Head of caudate nucleus (tissue), 42 donors: ENCODE results near the gene TRNAU1AP.
"Not testable (repeated sequence)": the region's sequence is repeated elsewhere in the genome, so short reads cannot be mapped to it uniquely, and the experiment has no call there.

Source experiments
- DNase-seq, 42 donors: peaks; one replicate each; pipeline versions ENCODE4 v3.0.0 to v3.0.0-alpha.2; 2020 to 2021; ENCODE audit warnings: mixed read lengths in 7 of 42
- intact Hi-C: fragments of 100-400 bp; cut with DNase I; formaldehyde crosslinking; loops from one replicate; pipeline ENCODE4 v1.15.0; 2022

Gene TRNAU1AP

DNA sequence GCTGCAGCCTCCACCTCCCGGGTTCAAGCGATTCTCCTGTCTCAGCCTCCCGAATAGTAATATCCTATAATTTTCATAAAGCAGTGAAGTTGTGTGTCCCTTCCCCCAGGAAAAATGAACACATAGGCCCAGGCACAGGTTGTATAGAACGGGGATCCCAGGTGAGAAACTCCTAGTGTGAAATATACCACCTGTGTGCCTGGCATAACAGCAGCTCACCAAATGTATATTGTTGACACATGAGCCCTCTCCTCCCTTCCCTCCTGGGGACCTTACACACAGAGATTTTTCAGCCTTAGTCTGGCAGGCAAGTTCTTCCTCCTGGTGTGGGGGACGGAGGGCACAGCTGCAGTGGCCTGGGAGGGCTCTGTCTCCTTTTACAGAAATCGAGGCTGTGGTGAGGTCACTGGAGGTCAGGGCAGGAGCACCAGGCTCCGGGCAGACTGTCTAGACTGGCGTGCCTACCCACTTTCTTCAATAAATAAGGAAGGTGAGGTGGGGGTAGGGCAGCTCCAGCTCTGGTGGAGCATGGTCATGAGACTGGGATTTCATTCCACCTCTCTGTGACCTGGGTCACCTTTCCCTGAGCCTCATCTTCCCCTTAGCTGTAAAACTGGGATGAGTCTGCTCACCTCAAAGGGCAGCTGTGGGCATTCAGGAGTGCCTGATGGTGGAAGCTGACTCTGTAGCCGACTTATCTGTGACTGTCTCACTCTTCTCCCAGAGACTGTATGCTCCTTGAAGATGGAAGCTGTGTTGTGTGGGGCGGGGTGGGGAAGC lies 32.7 kb upstream of the TRNAU1AP start:
- intact Hi-C loops: loop anchor here (5.0 kb wide), 2 partner anchors 32 to 62 kb away; partner anchors contain the start of gene TRNAU1AP
- no peak for DNase-seq

DNA sequence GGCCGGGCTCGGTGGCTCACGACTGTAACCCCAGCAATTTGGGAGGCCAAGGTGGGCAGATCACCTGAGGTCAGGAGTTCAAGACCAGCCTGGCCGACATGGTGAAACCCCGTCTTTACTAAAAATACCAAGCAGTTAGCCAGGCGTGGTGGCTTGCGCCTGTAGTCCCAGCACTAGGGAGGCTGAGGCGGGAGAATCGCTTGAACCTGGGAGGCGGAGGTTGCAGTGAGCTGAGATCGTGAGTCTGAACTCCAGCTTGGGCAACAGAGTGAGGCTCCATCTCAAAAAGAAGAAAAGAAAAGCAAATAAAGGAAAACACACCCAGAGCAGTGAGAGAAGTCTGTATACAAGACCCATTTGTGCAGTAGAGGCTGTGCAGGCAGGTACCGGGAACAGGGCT lies 32.1 kb upstream of the TRNAU1AP start:
- DNase-seq, intact Hi-C loops: not testable (repeated sequence)

DNA sequence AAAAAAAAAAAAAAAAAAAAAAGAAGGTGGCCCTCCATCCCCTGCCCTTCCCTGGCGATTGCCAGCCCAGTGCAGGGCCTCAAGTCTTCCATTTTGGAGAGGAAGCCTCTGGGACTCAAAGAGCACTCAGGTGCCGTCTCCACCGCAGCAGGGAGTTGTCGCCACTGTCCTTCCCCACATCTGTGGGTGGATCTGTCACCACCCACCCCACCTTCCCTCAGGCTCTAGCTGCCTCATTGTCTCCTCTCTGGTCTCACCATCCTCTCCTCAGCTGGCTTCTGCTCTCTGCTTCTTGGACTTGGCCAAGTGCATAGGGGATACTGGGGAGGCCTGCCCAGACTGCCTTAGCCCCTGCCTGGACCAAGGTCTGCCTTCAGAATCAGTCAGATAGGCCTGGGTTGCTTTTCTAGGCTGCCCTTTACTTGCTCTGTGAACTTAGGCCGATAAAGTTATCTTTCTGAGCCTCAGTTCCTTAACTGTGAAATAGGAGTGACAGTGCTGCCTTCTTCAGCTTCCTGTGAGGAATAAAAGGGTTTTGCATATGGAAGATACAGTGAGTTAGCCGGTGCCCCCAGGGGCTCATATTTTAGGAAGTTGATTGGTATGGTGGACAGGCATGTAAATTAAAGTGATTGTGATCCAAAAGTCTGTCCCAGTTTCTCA lies 31.3 kb upstream of the TRNAU1AP start:
- intact Hi-C loops: no loop called here
- DNase-seq: no peak

DNA sequence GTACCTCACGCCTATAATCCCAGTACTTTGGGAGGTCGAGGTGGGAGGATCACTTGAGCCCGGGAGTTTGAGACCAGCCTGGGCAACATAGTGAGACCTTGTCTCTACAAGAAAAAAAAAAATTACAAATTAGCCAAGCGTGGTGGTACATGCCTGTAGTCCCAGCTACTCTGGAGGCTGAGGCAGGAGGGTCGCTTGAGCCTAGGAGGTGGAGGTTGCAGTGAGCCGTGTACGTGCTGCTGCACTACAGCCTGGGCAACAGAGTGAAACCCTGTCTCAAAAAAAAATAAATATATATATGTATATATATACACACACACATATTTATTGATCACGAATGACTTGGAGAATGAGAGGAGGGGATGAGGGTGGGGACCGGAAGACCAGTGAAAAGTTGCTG lies 30.3 kb upstream of the TRNAU1AP start:
- DNase-seq, intact Hi-C loops: not testable (repeated sequence)

DNA sequence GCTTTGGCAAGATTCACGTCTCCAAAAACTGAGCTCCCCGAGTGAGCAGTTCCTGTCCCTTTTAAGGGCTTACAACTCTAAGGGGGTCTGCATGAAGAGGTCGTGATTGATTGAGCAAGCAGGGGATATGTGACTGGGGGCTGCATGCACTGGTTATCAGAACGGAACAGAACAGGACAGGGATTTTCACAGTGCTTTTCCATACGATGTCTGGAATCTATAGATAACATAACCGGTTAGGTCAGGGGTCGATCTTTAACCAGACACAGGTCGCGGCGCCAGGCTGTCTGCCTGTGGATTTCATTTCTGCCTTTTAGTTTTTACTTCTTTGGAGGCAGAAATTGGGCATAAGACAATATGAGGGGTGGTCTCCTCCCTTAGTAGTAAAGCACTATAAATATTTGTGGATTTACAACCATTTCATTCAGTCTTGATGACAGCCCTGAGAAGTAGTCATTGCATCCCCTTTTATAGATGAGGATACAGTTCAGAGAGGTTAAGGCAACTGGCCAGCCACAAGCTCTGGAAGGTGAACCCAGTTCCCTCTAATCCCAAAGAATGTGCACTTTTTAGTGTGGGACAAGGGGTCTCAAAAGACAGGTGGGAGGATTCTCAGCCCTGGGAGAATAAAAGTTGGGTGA lies 27.8 kb upstream of the TRNAU1AP start:
- DNase-seq, intact Hi-C loops: not testable (repeated sequence)

DNA sequence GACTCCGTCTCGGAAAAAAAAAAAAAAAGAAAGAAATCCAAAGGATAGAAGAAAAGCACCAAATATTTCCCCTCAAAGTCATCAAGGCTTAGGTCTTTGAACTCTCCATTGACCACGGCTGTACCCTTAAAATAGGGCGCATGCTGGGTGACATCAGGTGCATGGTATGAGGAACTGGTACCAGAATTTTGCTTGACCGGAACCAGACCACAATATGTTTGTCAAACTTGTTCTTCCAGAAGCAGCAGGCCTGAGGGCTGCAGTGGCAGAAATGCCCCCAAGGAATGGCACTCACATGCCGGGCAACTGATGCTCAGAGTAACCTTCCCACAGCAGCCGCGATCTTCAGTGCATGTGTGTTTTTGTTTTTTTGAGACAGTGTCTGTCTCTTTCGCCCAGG lies 26.0 kb upstream of the TRNAU1AP start:
- DNase-seq: no peak
- intact Hi-C loops: no loop called here

DNA sequence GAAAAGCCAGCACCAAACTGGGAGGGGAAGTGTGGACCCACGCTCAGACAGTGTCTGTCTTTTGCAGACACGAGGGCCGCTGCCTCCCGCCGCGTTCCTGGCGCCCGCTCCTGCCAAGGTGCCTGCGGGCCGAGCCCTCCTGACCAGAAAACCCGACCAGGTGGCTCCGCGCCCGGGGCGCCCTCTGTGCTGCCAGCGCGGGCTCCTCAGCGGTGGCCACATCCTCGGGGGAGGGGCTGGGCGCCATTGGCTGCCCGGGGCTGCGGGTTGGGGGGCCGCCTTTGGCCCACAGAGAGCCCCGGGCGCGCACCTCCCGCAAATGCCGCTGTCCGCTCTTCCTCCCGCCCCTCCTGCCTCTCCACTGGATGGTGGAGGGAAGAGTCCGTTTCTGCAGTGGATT lies 22.4 kb upstream of the TRNAU1AP start:
- DNase-seq: no peak
- intact Hi-C loops: no loop called here

DNA sequence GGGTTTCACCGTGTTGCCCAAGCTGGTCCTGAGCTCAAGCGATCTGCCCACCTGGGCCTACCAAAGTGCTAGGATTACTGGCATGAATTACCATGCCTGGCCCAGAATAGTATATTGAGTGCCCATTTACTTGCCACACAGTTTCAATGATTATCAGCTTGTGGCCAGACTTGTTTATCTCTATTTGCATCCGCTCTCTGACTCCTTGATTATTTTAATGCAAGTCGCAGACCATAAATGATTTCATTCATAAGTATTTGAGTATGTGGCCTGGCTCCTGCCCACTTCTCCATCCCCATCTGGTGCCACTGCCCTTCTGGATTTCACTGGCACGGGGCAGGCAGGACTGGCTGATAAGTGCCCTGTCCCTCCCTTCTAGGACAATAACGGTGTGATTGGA lies 18.2 kb upstream of the TRNAU1AP start:
- intact Hi-C loops: no loop called here

DNA sequence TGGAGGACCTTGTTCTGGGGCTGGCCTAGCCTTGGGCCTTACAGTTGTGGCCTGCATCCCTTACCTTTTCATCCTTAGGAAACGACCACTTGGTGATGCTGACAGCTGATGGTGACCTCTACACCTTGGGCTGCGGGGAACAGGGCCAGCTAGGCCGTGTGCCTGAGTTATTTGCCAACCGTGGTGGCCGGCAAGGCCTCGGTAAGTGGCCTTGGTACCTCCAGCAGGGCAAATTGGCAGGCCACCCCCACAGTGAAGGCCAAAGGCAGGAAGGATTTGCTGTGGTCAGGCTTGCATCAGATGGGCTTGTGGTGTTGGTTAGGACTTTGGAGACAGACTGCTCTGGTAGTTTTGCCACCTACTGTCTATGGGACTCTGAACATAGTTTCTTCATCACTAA lies 17.7 kb upstream of the TRNAU1AP start:
- intact Hi-C loops: no loop called here
- DNase-seq: no peak

More for the DNA sequence above, 18.2 kb upstream of the TRNAU1AP start:
- no peak for DNase-seq

DNA sequence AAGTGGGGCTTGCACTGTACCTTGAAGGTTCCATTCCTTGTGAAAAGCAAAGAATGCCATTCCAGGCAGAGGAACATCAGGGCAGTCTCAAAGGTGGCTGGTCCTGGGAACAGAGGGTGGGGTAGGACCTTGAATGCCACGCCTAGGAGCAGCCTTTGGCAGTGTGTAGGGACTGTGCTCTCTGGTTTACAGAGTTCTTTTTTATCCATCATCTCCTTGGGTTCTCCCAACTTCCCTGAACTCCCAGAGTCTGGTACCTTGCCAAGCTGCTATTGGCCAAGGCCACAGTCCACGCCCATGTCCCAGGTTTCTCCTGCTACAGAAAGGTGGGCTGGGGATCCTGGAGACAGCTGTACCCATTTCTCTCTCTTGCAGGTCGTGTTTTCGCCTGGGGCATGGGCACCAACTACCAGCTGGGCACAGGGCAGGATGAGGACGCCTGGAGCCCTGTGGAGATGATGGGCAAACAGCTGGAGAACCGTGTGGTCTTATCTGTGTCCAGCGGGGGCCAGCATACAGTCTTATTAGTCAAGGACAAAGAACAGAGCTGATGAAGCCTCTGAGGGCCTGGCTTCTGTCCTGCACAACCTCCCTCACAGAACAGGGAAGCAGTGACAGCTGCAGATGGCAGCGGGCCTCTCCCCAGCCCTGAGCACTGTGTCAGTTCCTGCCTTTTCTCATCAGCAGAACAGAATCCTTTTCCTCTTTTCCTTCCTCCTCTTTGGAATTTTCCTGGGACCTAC lies 15.3 kb upstream of the TRNAU1AP start:
- intact Hi-C loops: no loop called here
- peak in 27 of 42 donors; percentile 15 to 67 (median 40) for DNase-seq

DNA sequence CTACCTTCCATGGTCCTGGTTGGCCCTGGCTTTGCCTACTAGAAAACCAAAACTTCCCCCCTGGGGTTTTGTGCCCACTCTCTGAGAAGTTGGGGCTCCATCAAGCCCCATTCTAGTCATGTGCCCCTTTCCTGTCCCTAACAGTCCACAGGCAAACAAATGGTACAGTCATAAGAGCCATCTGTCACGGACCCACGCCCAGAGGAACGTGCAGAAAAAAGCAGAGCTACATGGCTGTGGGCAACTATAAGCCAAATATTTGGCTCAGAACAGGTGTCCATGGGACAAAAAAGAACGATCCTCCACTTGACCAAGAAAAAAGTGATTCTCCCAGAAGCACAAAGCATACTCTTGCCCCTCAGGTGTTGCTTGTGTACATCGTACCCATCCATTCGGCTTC lies 14.6 kb upstream of the TRNAU1AP start:
- intact Hi-C loops: no loop called here

DNA sequence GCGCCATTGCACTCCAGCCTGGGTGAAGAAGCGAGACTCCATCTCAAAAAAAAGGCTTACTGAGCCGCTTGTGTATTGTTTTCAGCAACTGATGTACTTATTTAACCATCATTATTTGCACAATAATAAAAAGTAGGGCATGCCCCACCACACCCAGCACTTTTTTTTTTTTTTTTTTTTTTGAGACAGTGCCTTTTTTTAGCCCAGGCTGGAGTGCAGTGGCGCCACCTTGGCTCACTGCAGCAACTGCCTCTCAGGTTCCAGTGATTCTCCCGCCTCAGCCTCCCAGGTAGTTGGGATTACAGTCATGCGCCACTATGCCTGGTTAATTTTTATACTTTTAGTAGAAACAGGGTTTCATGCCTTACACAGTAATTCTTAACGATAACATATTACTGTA lies 12.2 kb upstream of the TRNAU1AP start:
- intact Hi-C loops: no loop called here
- no peak for DNase-seq

More for the DNA sequence above, 14.6 kb upstream of the TRNAU1AP start:
- DNase-seq: no peak

DNA sequence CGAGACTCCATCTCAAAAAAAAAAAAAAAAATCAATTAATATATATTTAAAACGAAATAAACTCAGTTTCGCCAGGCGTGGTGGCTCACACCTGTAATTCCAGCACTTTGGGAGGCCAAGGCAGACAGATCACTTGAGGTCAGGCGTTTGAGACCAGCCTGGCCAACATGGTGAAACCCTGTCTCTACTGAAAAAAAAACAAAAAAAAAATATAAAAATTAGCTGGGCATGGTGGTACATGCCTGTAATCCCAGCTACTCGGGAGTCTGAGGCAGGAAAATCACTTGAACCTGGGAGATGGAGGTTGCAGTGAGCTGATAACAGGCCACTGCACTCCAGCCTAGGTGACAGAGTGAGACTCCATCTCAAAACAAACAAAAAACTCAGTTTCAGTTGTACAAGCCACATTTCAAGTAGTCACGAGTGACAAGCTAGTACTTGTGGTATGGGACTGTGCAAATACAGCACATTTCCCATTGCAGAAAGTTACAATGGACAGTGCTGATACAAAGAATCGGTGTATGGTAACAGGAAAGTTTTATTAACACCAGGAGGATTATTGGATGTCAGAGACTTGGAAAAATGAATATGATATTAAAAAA lies 11.4 kb upstream of the TRNAU1AP start:
- intact Hi-C loops: not testable (repeated sequence)

DNA sequence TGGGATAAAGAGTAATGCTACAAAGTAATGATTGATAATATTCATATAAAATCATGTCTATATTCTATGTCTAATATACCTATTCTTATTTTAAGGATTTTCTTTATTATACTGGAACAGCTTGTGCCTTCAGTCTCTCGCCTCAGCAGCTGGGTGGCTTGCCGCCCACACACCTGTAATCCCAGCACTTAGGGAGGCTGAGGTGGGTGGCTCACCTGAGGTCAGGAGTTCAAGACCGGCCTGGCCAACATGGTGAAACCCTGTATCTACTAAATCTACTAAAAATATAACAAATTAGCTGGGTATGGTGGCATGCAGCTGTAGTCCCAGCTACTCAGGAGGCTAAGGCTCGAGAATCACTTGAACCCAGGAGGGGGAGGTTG lies 7.6 kb upstream of the TRNAU1AP start:
- DNase-seq: peak in 18 of 42 donors; percentile 2 to 53 (median 20)
- intact Hi-C loops: no loop called here

More for the DNA sequence above, 11.4 kb upstream of the TRNAU1AP start:
- not testable (repeated sequence) for DNase-seq

DNA sequence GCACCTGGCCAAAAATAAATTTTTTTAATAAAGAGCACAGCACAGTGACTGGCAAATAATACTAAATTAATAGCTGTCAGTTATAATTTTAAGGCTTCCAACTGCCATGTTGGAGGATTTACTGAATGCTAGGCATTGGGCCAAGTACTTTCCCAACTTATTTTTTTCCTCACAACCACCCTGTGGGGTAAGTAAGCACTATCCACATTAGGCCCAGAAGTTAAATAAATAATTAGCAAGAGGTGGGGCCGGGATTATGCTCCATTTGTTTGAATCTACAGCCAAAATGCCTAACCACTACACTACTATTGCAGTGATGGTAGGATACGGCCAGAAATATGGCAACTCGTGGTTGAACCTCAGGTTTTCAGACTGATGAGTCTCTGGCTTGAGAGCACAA lies 4.6 kb upstream of the TRNAU1AP start:
- DNase-seq: no peak
- intact Hi-C loops: no loop called here

DNA sequence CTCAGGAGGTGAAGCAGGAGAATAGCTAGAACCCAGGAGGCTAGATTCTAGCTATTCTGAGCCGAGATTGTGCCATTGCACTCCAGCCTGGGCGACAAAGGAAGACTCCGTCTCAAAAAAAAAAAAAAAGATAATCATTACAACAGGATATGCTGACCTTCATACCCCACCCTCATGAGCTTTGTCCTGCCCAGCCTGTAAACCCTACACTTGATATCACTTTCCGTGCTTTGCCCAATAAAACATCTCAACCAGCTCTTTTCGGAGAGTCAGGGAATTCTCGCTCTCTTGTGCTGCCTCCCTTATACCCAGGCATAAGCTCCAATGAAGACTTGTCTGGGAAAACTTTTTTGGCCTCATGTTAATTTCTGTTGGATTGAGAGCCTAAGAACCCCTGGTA lies 1.5 kb upstream of the TRNAU1AP start:
- no peak for DNase-seq
- intact Hi-C loops: loop anchor here (5.0 kb wide), 1 partner anchor 34 kb away; no protein-coding TSS in a partner anchor

DNA sequence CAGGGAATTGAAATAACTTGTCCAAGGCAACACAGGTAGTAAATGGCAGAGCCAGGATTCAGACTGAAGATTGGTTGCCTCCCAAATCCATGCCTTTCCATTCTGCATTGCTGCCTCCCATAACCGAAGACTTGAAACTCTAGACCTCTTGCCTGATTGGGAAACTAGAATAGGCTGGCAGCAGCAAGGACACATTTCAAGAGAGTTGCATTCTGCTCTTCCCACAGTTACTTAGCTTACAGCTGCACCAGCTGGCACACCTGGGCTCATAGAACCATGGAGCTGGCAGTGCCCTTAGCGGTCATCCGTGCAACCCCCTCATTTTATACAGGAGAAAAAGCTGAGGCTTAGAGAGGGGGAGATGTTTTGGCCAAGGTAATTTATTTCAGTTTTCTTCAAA lies 8.0 kb downstream of the TRNAU1AP start:
- intact Hi-C loops: no loop called here
- no peak for DNase-seq

DNA sequence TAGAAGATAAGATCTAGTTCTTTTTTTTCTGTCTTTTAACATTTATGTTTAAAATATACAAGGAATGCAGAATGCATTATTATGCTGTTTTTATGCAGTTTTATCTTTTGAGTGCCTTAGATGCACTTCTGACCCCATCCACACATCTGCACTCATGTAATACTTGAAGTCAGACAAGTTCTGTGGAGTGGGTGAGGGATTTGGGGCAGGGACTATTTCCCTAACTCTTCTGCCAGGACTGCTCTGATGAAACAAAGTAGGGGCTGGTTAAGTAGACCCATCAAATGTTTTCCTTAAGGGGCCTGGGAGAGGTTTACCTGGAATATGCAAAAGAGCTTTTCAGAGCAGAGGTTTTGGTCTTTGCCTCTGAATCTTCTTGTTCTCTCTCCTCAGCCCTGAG lies 11.4 kb downstream of the TRNAU1AP start:
- intact Hi-C loops: no loop called here
- DNase-seq: no peak

DNA sequence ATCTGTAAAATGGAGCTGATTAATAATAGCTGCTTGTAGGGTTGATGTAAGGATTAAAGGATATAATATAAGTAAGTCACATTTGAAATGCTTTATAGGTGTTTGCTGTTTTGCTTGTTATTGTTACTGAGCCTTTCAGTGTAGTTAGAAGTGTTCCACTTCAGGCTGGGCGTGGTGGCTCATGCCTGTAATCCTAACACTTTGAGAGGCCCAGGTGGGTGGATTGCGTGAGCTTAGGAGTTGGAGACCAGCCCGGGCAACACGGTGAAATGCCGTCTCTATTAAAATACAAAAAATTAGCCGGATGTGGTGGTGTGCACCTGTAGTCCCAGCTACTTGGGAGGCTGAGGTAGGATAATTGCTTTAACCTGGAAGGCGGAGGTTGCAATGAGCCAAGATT lies 12.2 kb downstream of the TRNAU1AP start:
- intact Hi-C loops: no loop called here
- DNase-seq: no peak
